OCI-LY1 (cell line): Measurements from ENCODE around the gene PRM2.
A peak's percentile ranks its signal among the peaks of the same experiment; 100 is the strongest.

Experiments used
- H2AFZ ChIP-seq: fragments of 200-600 bp; sonication (generic), shearing (Covaris generic); 2 replicates; pipeline ENCODE4 v1.6.0; 2014; ENCODE audit warnings: antibody characterized with exemption, mild to moderate bottlenecking, low read length
- H3F3A ChIP-seq: fragments of 200-600 bp; sonication (generic), shearing (Covaris generic); 2 replicates; pipeline ENCODE4 v1.6.0; 2014; ENCODE audit warnings: mild to moderate bottlenecking, antibody characterized with exemption, low read length, moderate library complexity; ENCODE audit not compliant: insufficient read depth
- H3K27ac ChIP-seq: fragments of 200-600 bp; sonication (generic); 2 replicates; pipeline ENCODE4 v1.5.1; 2014; ENCODE audit warnings: low read length, mixed run types, mild to moderate bottlenecking, low read depth; ENCODE audit not compliant: poor library complexity, severe bottlenecking
- H3K27me3 ChIP-seq: fragments of 200-600 bp; sonication (generic); 2 replicates; pipeline ENCODE4 v1.6.0; 2014; ENCODE audit warnings: antibody characterized with exemption, mild to moderate bottlenecking, low read length, moderate library complexity; ENCODE audit not compliant: insufficient read depth
- H3K36me3 ChIP-seq: fragments of 200-600 bp; sonication (generic); 2 replicates; pipeline ENCODE4 v1.6.1; 2014; ENCODE audit warnings: mild to moderate bottlenecking, antibody characterized with exemption, low read length, moderate library complexity, mixed read lengths; ENCODE audit not compliant: insufficient read depth
- H3K4me1 ChIP-seq: fragments of 200-600 bp; sonication (generic); 2 replicates; pipeline ENCODE4 v1.5.1; 2014; ENCODE audit warnings: mild to moderate bottlenecking, low read length, moderate library complexity; ENCODE audit not compliant: insufficient read depth, severe bottlenecking
- H3K4me2 ChIP-seq: fragments of 200-600 bp; sonication (generic), shearing (Covaris generic); 2 replicates; pipeline ENCODE4 v1.6.1; 2014; ENCODE audit warnings: low read length
- H3K4me3 ChIP-seq: fragments of 200-600 bp; sonication (generic); 2 replicates; pipeline ENCODE4 v1.5.1; 2014; ENCODE audit warnings: low read length, low read depth, mild to moderate bottlenecking, mixed read lengths; ENCODE audit not compliant: poor library complexity, severe bottlenecking
- H3K79me2 ChIP-seq: fragments of 200-600 bp; shearing (Covaris generic); 2 replicates; pipeline ENCODE4 v1.6.1; 2016; ENCODE audit warnings: mixed run types, low read length, mixed read lengths; ENCODE audit not compliant: insufficient read depth
- H3K9ac ChIP-seq: fragments of 200-600 bp; sonication (generic), shearing (Covaris generic); 2 replicates; pipeline ENCODE4 v1.6.1; 2014; ENCODE audit warnings: mild to moderate bottlenecking, low read length, mixed read lengths
- H3K9me2 ChIP-seq: fragments of 200-600 bp; sonication (generic), shearing (Covaris generic); 2 replicates; pipeline ENCODE4 v1.6.1; 2014; ENCODE audit warnings: low read depth, mild to moderate bottlenecking, low read length, mixed read lengths
- H3K9me3 ChIP-seq: fragments of 200-600 bp; shearing (Covaris generic); 2 replicates; pipeline ENCODE4 v1.6.1; 2014; ENCODE audit warnings: low read length, mixed read lengths
- H4K20me1 ChIP-seq: fragments of 200-600 bp; sonication (generic), shearing (Covaris generic); 2 replicates; pipeline ENCODE4 v1.6.0; 2016; ENCODE audit warnings: mild to moderate bottlenecking, low read length; ENCODE audit not compliant: insufficient read depth
- CTCF ChIP-seq: fragments of 200-600 bp; sonication (generic), shearing (Covaris generic); IDR thresholded peaks from 2 replicates; pipeline ENCODE4 v1.5.1; 2017; ENCODE audit warnings: mild to moderate bottlenecking, antibody characterized with exemption, low read length, moderate library complexity, mixed read lengths
- EZH2 ChIP-seq: fragments of 200-600 bp; sonication (generic), shearing (Covaris generic); IDR thresholded peaks from 2 replicates; pipeline ENCODE4 v1.8.0; 2017; ENCODE audit warnings: borderline replicate concordance, mixed run types, mild to moderate bottlenecking, antibody characterized with exemption, low read length, moderate library complexity, mixed read lengths

Gene PRM2

GRCh38 chr16:11306997-11307638 is 30.8 kb upstream of the PRM2 start:
- no peak overlapping the region for H3K9ac ChIP-seq
- no peak overlapping the region for H3K27ac ChIP-seq
- no peak overlapping the region for H3K4me3 ChIP-seq
- peaks cover 12% of the 10 kb centered on the region; the same call in 1 of the 2 replicates for H3K9me3 ChIP-seq
- no peaks in the 10 kb centered on the region for H3K79me2 ChIP-seq
- no peaks in the 10 kb centered on the region for H3K36me3 ChIP-seq
- H4K20me1 ChIP-seq = no peaks in the 10 kb centered on the region
- H3F3A ChIP-seq = no peaks in the 10 kb centered on the region
- H3K9me2 ChIP-seq = no peaks in the 10 kb centered on the region
- TF ChIP-seq CTCF (no peak), EZH2 (no peak)
- H2AFZ ChIP-seq = no peak overlapping the region
- peaks cover 53% of the 10 kb centered on the region for H3K4me1 ChIP-seq
- H3K4me2 ChIP-seq = no peak overlapping the region
- H3K27me3 ChIP-seq = no peaks in the 10 kb centered on the region

GRCh38 chr16:11306381-11306780 is 30.1 kb upstream of the PRM2 start:
- H4K20me1 ChIP-seq = no peaks in the 10 kb centered on the region
- H3K36me3 ChIP-seq = no peaks in the 10 kb centered on the region
- no peaks in the 10 kb centered on the region for H3K79me2 ChIP-seq
- H3K27me3 ChIP-seq = no peaks in the 10 kb centered on the region
- H3K9me3 ChIP-seq = peaks cover 12% of the 10 kb centered on the region; the same call in 1 of the 2 replicates
- H3K4me3 ChIP-seq = no peak overlapping the region
- H3K9me2 ChIP-seq = no peaks in the 10 kb centered on the region
- H3F3A ChIP-seq = no peaks in the 10 kb centered on the region
- H3K9ac ChIP-seq = no peak overlapping the region
- H3K27ac ChIP-seq = no peak overlapping the region
- no peak overlapping the region for H2AFZ ChIP-seq
- H3K4me1 ChIP-seq = peaks cover 47% of the 10 kb centered on the region
- no peak overlapping the region for H3K4me2 ChIP-seq
- TF ChIP-seq EZH2 (no peak), CTCF (no peak)

- no peak overlapping the region; the same call in 1 of the 2 replicates for H3K9ac ChIP-seq
- H3K9me3 ChIP-seq = peaks cover 10% of the 10 kb centered on the region; the same call in 1 of the 2 replicates
- H3K79me2 ChIP-seq = no peaks in the 10 kb centered on the region
- no peaks in the 10 kb centered on the region for H3K36me3 ChIP-seq
- no peak for TF ChIP-seq CTCF
- TF ChIP-seq EZH2 = no peak
- no peaks in the 10 kb centered on the region for H3F3A ChIP-seq
- H3K4me2 ChIP-seq = no peak overlapping the region
- no peaks in the 10 kb centered on the region for H3K9me2 ChIP-seq
- H4K20me1 ChIP-seq = no peaks in the 10 kb centered on the region
- H3K27me3 ChIP-seq = no peaks in the 10 kb centered on the region
- H3K4me1 ChIP-seq = peaks cover 35% of the 10 kb centered on the region
- no peak overlapping the region for H2AFZ ChIP-seq
- peak overlapping the region; percentile 81 for H3K27ac ChIP-seq
- no peak overlapping the region for H3K4me3 ChIP-seq
Measured at GRCh38 chr16:11303405-11304138, 27.3 kb upstream of the PRM2 start.
